GM13977 (cell line): ENCODE data around the gene MAPKAP1.

Experiments
- DNase-seq: peaks from one replicate; pipeline ENCODE4 v3.0.0; 2012; ENCODE audit warnings: low spot score
- CTCF ChIP-seq: IDR thresholded peaks from 2 replicates; pipeline ENCODE4 v1.5.1; 2012; ENCODE audit warnings: mild to moderate bottlenecking, control low read depth; ENCODE audit not compliant: insufficient read depth; ENCODE audit errors: extremely low read depth, missing control alignments
- in situ Hi-C: fragments of 300-500 bp; cut with MboI; formaldehyde crosslinking; loops from one replicate; pipeline ENCODE4 v1.12.0; 2022; ENCODE audit warnings: low sequenced_read_pairs, low pct_unique_long_range_greater_than_20kb, mixed read lengths, inconsistent platforms; ENCODE audit not compliant: unreplicated experiment

The MAPKAP1 gene

GRCh38 chr9:125706651-125707471 lies at the start of gene MAPKAP1:
Gene MAPKAP1, minus strand, starts transcription at chr9:125707208. Its CDS starts 34,634 bp downstream, at chr9:125672574.
- in situ Hi-C loops, result no loop called here
- no peak for TF ChIP-seq CTCF
- peak; percentile 95 for DNase-seq

GRCh38 chr9:125756518-125756917 lies 49.5 kb upstream of the MAPKAP1 start:
- TF ChIP-seq CTCF, result no peak
- no peak for DNase-seq
- in situ Hi-C loops, result no loop called here

- in situ Hi-C loops, result no loop called here
- no peak for DNase-seq
- TF ChIP-seq CTCF, result no peak
Observed at GRCh38 chr9:125755340-125755739, 48.3 kb upstream of the MAPKAP1 start.

GRCh38 chr9:125754096-125754495 lies 47.1 kb upstream of the MAPKAP1 start:
- in situ Hi-C loops, result no loop called here
- no peak for DNase-seq
- no peak for TF ChIP-seq CTCF

GRCh38 chr9:125752070-125752628 lies 45.1 kb upstream of the MAPKAP1 start:
- no peak for TF ChIP-seq CTCF
- in situ Hi-C loops, result no loop called here
- DNase-seq, result no peak

GRCh38 chr9:125750627-125751011 lies 43.6 kb upstream of the MAPKAP1 start:
- TF ChIP-seq CTCF, result no peak
- DNase-seq, result no peak
- in situ Hi-C loops, result no loop called here
